Ovary (tissue), 3 donors: ENCODE results near the gene TIAL1.

Experiments used
- POLR2A ChIP-seq: fragments of 450-650 bp; IDR thresholded peaks from one replicate; pipeline ENCODE4 v1.6.1; 2017; ENCODE audit warnings: antibody characterized with exemption, mild to moderate bottlenecking, moderate library complexity
- TF ChIP-seq, protein P1 (sequence below), 3 donors: fragments of 450-650 bp in 2 of 3; fragments of 200-600 bp in 1 of 3; IDR thresholded peaks; one replicate each; pipeline versions ENCODE4 v1.5.1 to v1.8.0; 2016 to 2022; ENCODE audit warnings: antibody characterized with exemption in 3 of 3, mild to moderate bottlenecking in 1 of 3
- donor health status: DM: no; HTN: no; CAD: no.

DNA sequence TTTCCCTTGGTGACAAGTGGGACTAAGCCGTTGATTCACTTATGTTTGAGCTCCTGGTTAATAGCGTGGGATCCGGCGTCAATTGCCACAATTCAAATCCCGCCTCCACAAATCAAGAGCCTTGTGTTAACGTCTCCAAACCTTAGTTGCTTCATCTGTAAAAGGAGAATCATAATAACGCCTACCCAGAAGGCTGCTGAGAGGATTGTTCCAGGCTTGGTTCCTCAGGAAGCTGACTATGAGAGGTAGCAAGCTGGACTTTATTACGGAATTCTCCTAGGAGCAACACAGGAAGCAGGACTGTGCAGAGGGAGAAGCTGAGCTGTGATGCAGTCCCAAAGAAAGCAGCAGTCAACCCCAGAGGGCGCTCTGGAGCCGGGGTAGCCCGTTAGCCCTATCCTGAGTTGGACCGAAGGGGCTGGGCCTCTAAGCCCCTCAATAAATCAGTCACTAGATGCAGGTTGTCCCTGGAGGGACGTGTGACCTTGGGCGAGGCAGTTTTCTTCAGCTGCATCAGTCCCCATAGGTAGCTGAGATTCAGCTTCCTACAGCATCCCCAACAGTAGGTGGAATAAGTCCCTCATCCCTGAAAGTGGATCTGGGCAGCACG, 47.5 kb upstream of the TIAL1 start:
- no peak for TF ChIP-seq POLR2A
- TF ChIP-seq, protein P1, sequence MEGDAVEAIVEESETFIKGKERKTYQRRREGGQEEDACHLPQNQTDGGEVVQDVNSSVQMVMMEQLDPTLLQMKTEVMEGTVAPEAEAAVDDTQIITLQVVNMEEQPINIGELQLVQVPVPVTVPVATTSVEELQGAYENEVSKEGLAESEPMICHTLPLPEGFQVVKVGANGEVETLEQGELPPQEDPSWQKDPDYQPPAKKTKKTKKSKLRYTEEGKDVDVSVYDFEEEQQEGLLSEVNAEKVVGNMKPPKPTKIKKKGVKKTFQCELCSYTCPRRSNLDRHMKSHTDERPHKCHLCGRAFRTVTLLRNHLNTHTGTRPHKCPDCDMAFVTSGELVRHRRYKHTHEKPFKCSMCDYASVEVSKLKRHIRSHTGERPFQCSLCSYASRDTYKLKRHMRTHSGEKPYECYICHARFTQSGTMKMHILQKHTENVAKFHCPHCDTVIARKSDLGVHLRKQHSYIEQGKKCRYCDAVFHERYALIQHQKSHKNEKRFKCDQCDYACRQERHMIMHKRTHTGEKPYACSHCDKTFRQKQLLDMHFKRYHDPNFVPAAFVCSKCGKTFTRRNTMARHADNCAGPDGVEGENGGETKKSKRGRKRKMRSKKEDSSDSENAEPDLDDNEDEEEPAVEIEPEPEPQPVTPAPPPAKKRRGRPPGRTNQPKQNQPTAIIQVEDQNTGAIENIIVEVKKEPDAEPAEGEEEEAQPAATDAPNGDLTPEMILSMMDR (IDR thresholded peaks at IDR 0.05) = no peak
